ENCODE data around the gene LYSMD4.
"Not testable (repeated sequence)": the region's sequence is repeated elsewhere in the genome, so short reads cannot be mapped to it uniquely, and the experiment has no call there.

The LYSMD4 gene

DNA sequence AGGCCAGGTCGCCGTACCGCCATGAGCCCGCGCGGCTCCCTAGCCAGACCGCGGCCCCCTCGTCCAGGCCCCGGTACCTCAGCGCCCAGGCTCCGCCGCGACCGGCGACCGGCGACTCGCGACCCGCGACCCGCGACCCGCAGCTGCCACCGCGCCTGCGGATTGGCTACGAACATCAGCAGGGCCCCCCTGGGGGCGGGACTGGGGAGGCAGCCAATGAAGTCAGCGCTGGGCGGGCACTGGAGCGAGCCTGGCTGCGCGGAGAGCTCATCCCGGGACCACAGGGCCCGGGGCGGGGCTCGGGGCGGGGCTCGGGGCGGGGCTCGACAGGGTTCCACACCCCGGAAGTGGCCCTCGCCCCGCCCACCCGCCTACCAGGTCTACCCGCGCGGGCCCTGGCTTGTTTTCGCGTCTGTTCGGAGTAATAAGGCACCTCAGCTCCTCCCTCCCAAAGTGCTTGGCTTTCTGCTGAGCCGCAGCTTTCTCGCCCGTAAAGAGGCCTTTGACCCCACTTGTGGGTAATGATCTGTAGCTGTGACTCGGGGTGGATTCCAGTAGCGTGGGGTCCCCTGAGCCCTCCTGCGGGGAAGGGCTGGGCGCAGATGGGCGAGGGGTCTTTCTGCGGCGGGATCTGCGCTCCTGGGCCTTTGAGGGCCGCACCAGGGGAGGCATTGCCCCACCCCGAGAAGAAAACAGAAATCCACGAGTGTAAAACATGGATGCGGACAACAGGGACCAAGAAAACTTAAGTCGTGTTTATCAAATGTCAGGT lies at the start of gene LYSMD4:
TSS of gene LYSMD4 (minus strand) at position 170 of the 772 bp plus-strand sequence. CDS start 1,438 bp downstream, outside the sequence.
- H3K27me3 ChIP-seq (ENCODE audit: control insufficient read depth, insufficient read depth, low read length): no peaks in the 10 kb centered on the region
- peak within 1 kb of the TSS; percentile 97 for H3K27ac ChIP-seq (ENCODE audit: low read depth, low read length)
- H3K9ac ChIP-seq (ENCODE audit: low read length): peak within 1 kb of the TSS; percentile 68
- H3K4me1 ChIP-seq (ENCODE audit: control insufficient read depth, insufficient read depth, low read length): no peaks in the 10 kb centered on the region
- H3K36me3 ChIP-seq (ENCODE audit: control insufficient read depth, insufficient read depth, low read length): peaks cover 5% of the 10 kb centered on the region
- peak within 1 kb of the TSS; percentile 85 for H3K4me3 ChIP-seq (ENCODE audit: low read length)

GRCh38 chr15:99782029-99782428 lies 48.8 kb upstream of the LYSMD4 start:
- H3K4me3 ChIP-seq (ENCODE audit: low read length); H3K4me1 ChIP-seq (ENCODE audit: control insufficient read depth, insufficient read depth, low read length); H3K36me3 ChIP-seq (ENCODE audit: control insufficient read depth, insufficient read depth, low read length); H3K27me3 ChIP-seq (ENCODE audit: control insufficient read depth, insufficient read depth, low read length); H3K9ac ChIP-seq (ENCODE audit: low read length); H3K27ac ChIP-seq (ENCODE audit: low read depth, low read length): not testable (repeated sequence)

DNA sequence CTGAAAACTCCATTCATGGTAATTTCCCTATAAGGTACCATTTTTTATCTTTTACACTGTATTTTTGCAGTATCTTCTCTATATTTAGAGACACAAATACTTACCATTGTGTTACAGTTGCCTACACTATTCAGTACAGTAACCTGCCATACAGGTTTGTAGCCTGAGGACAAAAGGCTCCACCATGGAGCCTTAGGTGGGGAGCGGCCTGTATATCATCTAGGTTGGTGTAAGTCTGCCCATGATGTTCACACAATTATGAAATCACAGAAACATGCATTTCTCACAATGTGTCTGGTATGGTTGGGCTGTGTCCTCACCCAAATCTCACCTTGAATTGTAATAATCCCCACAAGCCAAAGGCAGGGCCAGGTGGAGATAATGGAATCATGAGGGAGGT lies 43.9 kb upstream of the LYSMD4 start:
- H3K9ac ChIP-seq (ENCODE audit: low read length): no peak overlapping the region
- no peak overlapping the region for H3K27ac ChIP-seq (ENCODE audit: low read depth, low read length)
- H3K27me3 ChIP-seq (ENCODE audit: control insufficient read depth, insufficient read depth, low read length): no peaks in the 10 kb centered on the region
- no peak overlapping the region for H3K4me3 ChIP-seq (ENCODE audit: low read length)
- no peaks in the 10 kb centered on the region for H3K36me3 ChIP-seq (ENCODE audit: control insufficient read depth, insufficient read depth, low read length)
- H3K4me1 ChIP-seq (ENCODE audit: control insufficient read depth, insufficient read depth, low read length): no peaks in the 10 kb centered on the region

GRCh38 chr15:99764522-99764921 lies 31.3 kb upstream of the LYSMD4 start:
- Histone ChIP-seq H3K27ac (ENCODE audit: low read depth, low read length) (no peak overlapping the region), H3K9ac (ENCODE audit: low read length) (no peak overlapping the region), H3K4me1 (ENCODE audit: control insufficient read depth, insufficient read depth, low read length) (no peaks in the 10 kb centered on the region), H3K36me3 (ENCODE audit: control insufficient read depth, insufficient read depth, low read length) (no peaks in the 10 kb centered on the region), H3K4me3 (ENCODE audit: low read length) (no peak overlapping the region), H3K27me3 (ENCODE audit: control insufficient read depth, insufficient read depth, low read length) (no peaks in the 10 kb centered on the region)

GRCh38 chr15:99763827-99764226 lies 30.6 kb upstream of the LYSMD4 start:
- Histone ChIP-seq H3K27ac (ENCODE audit: low read depth, low read length) (no peak overlapping the region), H3K4me3 (ENCODE audit: low read length) (no peak overlapping the region), H3K9ac (ENCODE audit: low read length) (no peak overlapping the region), H3K27me3 (ENCODE audit: control insufficient read depth, insufficient read depth, low read length) (no peaks in the 10 kb centered on the region), H3K36me3 (ENCODE audit: control insufficient read depth, insufficient read depth, low read length) (no peaks in the 10 kb centered on the region), H3K4me1 (ENCODE audit: control insufficient read depth, insufficient read depth, low read length) (no peaks in the 10 kb centered on the region)

DNA sequence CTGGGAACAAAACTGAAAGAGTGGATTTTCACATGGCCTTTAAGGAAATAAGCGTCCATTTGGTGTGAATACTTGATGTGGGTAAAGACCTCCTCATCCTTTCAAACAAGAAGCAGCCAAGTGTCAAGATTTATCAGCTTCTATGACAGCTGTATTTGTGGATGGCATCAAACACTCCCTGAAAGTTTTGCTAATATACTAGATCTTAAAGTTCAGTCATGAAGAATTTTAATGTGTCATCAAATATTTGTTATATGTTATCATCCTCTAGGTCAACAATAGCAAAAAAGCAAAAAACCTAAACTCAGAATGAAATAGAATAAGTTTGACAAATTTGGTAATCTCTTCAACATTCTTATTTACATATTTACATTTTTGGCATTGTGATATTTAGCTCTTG lies 29.1 kb upstream of the LYSMD4 start:
- Histone ChIP-seq H3K27me3 (ENCODE audit: control insufficient read depth, insufficient read depth, low read length) (no peaks in the 10 kb centered on the region), H3K36me3 (ENCODE audit: control insufficient read depth, insufficient read depth, low read length) (no peaks in the 10 kb centered on the region), H3K9ac (ENCODE audit: low read length) (no peak overlapping the region), H3K27ac (ENCODE audit: low read depth, low read length) (no peak overlapping the region), H3K4me1 (ENCODE audit: control insufficient read depth, insufficient read depth, low read length) (no peaks in the 10 kb centered on the region), H3K4me3 (ENCODE audit: low read length) (no peak overlapping the region)

- no peak overlapping the region for H3K4me3 ChIP-seq (ENCODE audit: low read length)
- H3K9ac ChIP-seq (ENCODE audit: low read length): no peak overlapping the region
- no peak overlapping the region for H3K27ac ChIP-seq (ENCODE audit: low read depth, low read length)
- no peaks in the 10 kb centered on the region for H3K36me3 ChIP-seq (ENCODE audit: control insufficient read depth, insufficient read depth, low read length)
- H3K4me1 ChIP-seq (ENCODE audit: control insufficient read depth, insufficient read depth, low read length): no peaks in the 10 kb centered on the region
- H3K27me3 ChIP-seq (ENCODE audit: control insufficient read depth, insufficient read depth, low read length): no peaks in the 10 kb centered on the region
Measured at GRCh38 chr15:99755692-99756409, 22.6 kb upstream of the LYSMD4 start.

GRCh38 chr15:99753066-99753465 lies 19.8 kb upstream of the LYSMD4 start:
- Histone ChIP-seq H3K27me3 (ENCODE audit: control insufficient read depth, insufficient read depth, low read length) (no peaks in the 10 kb centered on the region), H3K4me1 (ENCODE audit: control insufficient read depth, insufficient read depth, low read length) (no peaks in the 10 kb centered on the region)

DNA sequence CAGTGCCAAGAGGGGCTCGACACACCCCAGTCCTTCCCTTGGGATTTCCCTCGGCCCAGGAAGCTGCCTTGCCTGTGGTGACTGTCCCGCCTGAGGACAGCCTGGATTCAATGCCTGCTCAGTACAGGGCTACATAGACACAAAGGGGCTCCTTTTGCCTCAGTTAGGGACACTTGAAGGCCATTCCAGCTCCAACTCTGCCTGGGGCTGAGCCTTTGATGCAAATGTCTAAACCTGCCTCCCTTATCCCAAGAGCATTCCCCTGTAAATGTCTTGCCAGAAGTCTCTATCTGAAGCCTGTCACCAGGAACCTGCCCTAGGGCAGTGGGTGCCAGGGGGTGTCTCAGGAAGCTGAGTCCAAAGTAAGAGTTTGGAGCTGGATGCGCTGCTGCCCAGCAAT lies 19.3 kb upstream of the LYSMD4 start:
- no peaks in the 10 kb centered on the region for H3K4me1 ChIP-seq (ENCODE audit: control insufficient read depth, insufficient read depth, low read length)
- H3K36me3 ChIP-seq (ENCODE audit: control insufficient read depth, insufficient read depth, low read length): no peaks in the 10 kb centered on the region
- no peak overlapping the region for H3K9ac ChIP-seq (ENCODE audit: low read length)
- no peaks in the 10 kb centered on the region for H3K27me3 ChIP-seq (ENCODE audit: control insufficient read depth, insufficient read depth, low read length)
- no peak overlapping the region for H3K27ac ChIP-seq (ENCODE audit: low read depth, low read length)
- H3K4me3 ChIP-seq (ENCODE audit: low read length): no peak overlapping the region

More at GRCh38 chr15:99753066-99753465, 19.8 kb upstream of the LYSMD4 start:
- H3K36me3 ChIP-seq (ENCODE audit: control insufficient read depth, insufficient read depth, low read length): no peaks in the 10 kb centered on the region
- H3K27ac ChIP-seq (ENCODE audit: low read depth, low read length): no peak overlapping the region
- no peak overlapping the region for H3K4me3 ChIP-seq (ENCODE audit: low read length)
- no peak overlapping the region for H3K9ac ChIP-seq (ENCODE audit: low read length)

GRCh38 chr15:99750326-99750725 lies 17.1 kb upstream of the LYSMD4 start:
- H3K36me3 ChIP-seq (ENCODE audit: control insufficient read depth, insufficient read depth, low read length); H3K9ac ChIP-seq (ENCODE audit: low read length); H3K4me1 ChIP-seq (ENCODE audit: control insufficient read depth, insufficient read depth, low read length); H3K4me3 ChIP-seq (ENCODE audit: low read length); H3K27me3 ChIP-seq (ENCODE audit: control insufficient read depth, insufficient read depth, low read length); H3K27ac ChIP-seq (ENCODE audit: low read depth, low read length): not testable (repeated sequence)

- no peaks in the 10 kb centered on the region for H3K27me3 ChIP-seq (ENCODE audit: control insufficient read depth, insufficient read depth, low read length)
- H3K4me1 ChIP-seq (ENCODE audit: control insufficient read depth, insufficient read depth, low read length): no peaks in the 10 kb centered on the region
- H3K27ac ChIP-seq (ENCODE audit: low read depth, low read length): no peak overlapping the region
- H3K9ac ChIP-seq (ENCODE audit: low read length): no peak overlapping the region
- H3K4me3 ChIP-seq (ENCODE audit: low read length): no peak overlapping the region
- H3K36me3 ChIP-seq (ENCODE audit: control insufficient read depth, insufficient read depth, low read length): no peaks in the 10 kb centered on the region
Measured at GRCh38 chr15:99749386-99749785, 16.1 kb upstream of the LYSMD4 start.

DNA sequence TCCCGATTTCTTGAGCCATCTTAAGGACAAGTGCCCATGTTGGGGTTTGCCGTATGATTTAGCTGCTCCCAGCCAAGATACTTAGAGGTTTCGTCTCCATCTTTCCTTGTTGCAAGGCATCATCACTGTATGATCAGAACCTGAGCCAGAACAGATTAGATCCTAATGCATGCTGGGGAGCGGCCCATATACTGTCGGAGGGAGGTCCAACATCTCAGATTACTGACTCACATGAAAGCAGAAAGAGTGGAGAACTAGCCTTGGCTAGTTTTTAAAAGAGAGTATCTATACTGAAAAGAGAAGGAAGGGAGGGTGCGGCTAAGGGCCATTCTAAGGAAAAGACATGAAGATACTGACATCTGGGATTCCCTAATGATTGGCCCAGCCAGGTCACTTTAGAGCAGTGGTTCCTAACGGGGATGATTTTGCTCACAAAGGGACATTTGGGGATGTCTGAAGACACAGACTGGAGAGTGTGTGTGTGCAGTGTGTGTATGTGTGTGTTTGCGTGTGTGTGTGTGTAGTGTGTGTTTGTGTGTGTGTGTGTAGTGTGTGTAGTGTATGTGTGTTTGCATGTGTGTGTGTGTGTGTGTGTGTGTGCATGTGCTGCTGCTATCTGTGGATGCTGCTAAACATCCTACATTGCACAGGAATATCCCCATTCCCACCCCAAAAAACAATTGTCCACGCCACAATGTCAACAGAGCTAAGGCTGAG lies 12.3 kb upstream of the LYSMD4 start:
- Histone ChIP-seq H3K27me3 (ENCODE audit: control insufficient read depth, insufficient read depth, low read length) (no peaks in the 10 kb centered on the region), H3K36me3 (ENCODE audit: control insufficient read depth, insufficient read depth, low read length) (no peaks in the 10 kb centered on the region), H3K27ac (ENCODE audit: low read depth, low read length) (no peak overlapping the region), H3K9ac (ENCODE audit: low read length) (no peak overlapping the region), H3K4me3 (ENCODE audit: low read length) (no peak overlapping the region), H3K4me1 (ENCODE audit: control insufficient read depth, insufficient read depth, low read length) (no peaks in the 10 kb centered on the region)
